Astrocyte (in vitro differentiated cells and primary cell): ENCODE results near the gene SLC9A7. TPM values are rescaled to one million over a fixed set of nuclear protein-coding genes. Genes with fewer than 3 reads are reported as not detected.

ENCODE experiments used
- DNase-seq: peaks from one replicate; pipeline ENCODE4 v3.0.0-alpha.2; 2010; ENCODE audit warnings: low read depth
- FAIRE-seq: peaks from 2 replicates; lab custom pipeline; 2011; peaks lifted over from hg19 to GRCh38; lab: Jason Lieb, UNC
- H2AFZ ChIP-seq: 2 replicates; pipeline ENCODE4 v1.6.0; 2012; ENCODE audit warnings: low read depth, low read length, inconsistent platforms
- H3K27ac ChIP-seq: 2 replicates; pipeline ENCODE4 v1.5.1; 2011; ENCODE audit warnings: low read depth, low read length, inconsistent platforms
- H3K27me3 ChIP-seq: 2 replicates; pipeline ENCODE4 v1.6.0; 2011; ENCODE audit warnings: low read length, inconsistent platforms; ENCODE audit not compliant: insufficient read depth
- H3K36me3 ChIP-seq: 2 replicates; pipeline ENCODE4 v1.5.1; 2011; ENCODE audit warnings: low read length, inconsistent platforms; ENCODE audit not compliant: insufficient read depth
- H3K4me1 ChIP-seq: 2 replicates; pipeline ENCODE4 v1.5.1; 2011; ENCODE audit warnings: low read length, inconsistent platforms; ENCODE audit not compliant: insufficient read depth
- H3K4me2 ChIP-seq: 2 replicates; pipeline ENCODE4 v1.6.0; 2012; ENCODE audit warnings: low read length, inconsistent platforms
- H3K4me3 ChIP-seq: 2 replicates; pipeline ENCODE4 v1.5.1; 2011; ENCODE audit warnings: low read depth, mild to moderate bottlenecking, low read length, inconsistent platforms; ENCODE audit not compliant: insufficient read depth
- H3K79me2 ChIP-seq: 2 replicates; pipeline ENCODE4 v1.6.0; 2012; ENCODE audit warnings: mild to moderate bottlenecking, low read length, inconsistent platforms; ENCODE audit not compliant: insufficient read depth
- H3K9ac ChIP-seq: 2 replicates; pipeline ENCODE4 v1.6.0; 2012; ENCODE audit warnings: mild to moderate bottlenecking, low read length, inconsistent platforms
- H3K9me3 ChIP-seq: 2 replicates; pipeline ENCODE4 v1.5.1; 2012; ENCODE audit warnings: low read depth, mild to moderate bottlenecking, low read length, inconsistent platforms; ENCODE audit not compliant: insufficient read depth
- H4K20me1 ChIP-seq: 2 replicates; pipeline ENCODE4 v1.6.0; 2012; ENCODE audit warnings: low read length, inconsistent platforms; ENCODE audit not compliant: insufficient read depth
- H3K27ac Mint-ChIP-seq: one replicate; pipeline ENCODE4 v1.8.0; 2021; ENCODE audit warnings: mild to moderate bottlenecking, mixed read lengths; ENCODE audit not compliant: unreplicated experiment
- H3K27me3 Mint-ChIP-seq: one replicate; pipeline ENCODE4 v1.8.0; 2021; ENCODE audit warnings: low read depth, mixed read lengths; ENCODE audit not compliant: unreplicated experiment
- H3K36me3 Mint-ChIP-seq: one replicate; pipeline ENCODE4 v1.8.0; 2021; ENCODE audit warnings: low read depth, mixed read lengths; ENCODE audit not compliant: unreplicated experiment
- H3K4me1 Mint-ChIP-seq: one replicate; pipeline ENCODE4 v1.8.0; 2021; ENCODE audit warnings: low read depth, mixed read lengths; ENCODE audit not compliant: unreplicated experiment
- H3K4me3 Mint-ChIP-seq: one replicate; pipeline ENCODE4 v1.8.0; 2021; ENCODE audit warnings: mild to moderate bottlenecking, moderate library complexity, mixed read lengths; ENCODE audit not compliant: unreplicated experiment
- H3K9me3 Mint-ChIP-seq: one replicate; pipeline ENCODE4 v1.8.0; 2021; ENCODE audit warnings: mild to moderate bottlenecking, mixed read lengths; ENCODE audit not compliant: unreplicated experiment
- EZH2 ChIP-seq: IDR thresholded peaks from 2 replicates; pipeline ENCODE4 v1.6.1; 2012; ENCODE audit warnings: mild to moderate bottlenecking, low read length, inconsistent platforms; ENCODE audit not compliant: insufficient read depth
- total RNA-seq: library from RNA; stranded (reverse); gene quantifications from 2 replicates; pipeline ENCODE4 v1.2.1, GENCODE V29; 2021
- TF ChIP-seq, protein P1 (sequence below): IDR thresholded peaks from 2 replicates; pipeline ENCODE4 v1.5.1; 2011; ENCODE audit warnings: low read depth, mild to moderate bottlenecking, inconsistent platforms, low read length, moderate library complexity; ENCODE audit not compliant: insufficient read depth

SLC9A7 gene
- total RNA-seq, 1 donor from 2014 or later, result 21.0 TPM

DNA sequence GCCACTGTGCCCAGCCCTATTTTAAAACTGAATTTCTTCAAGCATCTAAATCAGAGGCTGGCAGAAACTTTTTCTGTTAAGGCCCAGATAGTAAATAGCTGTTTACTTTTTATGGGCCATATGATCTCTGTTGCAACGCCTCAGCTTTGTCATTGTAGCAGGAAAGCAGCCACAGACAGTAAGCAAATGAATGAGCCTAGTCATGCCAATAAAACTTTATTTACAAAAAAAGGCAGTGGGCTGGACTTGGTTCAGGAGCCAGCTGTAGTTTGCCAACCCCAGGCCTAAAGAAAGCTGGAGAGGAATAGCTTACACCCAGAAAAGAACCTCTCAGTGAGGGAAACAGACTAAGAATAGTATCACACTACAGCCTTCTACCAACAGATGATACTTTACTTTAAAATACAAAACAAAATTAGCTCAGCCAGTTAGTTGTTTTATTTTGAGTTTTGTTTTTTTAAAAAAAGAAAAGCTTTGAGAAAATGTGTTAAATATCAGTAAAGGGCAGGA is 159.8 kb downstream of the SLC9A7 start:
- no peak for TF ChIP-seq EZH2
- TF ChIP-seq, protein P1, sequence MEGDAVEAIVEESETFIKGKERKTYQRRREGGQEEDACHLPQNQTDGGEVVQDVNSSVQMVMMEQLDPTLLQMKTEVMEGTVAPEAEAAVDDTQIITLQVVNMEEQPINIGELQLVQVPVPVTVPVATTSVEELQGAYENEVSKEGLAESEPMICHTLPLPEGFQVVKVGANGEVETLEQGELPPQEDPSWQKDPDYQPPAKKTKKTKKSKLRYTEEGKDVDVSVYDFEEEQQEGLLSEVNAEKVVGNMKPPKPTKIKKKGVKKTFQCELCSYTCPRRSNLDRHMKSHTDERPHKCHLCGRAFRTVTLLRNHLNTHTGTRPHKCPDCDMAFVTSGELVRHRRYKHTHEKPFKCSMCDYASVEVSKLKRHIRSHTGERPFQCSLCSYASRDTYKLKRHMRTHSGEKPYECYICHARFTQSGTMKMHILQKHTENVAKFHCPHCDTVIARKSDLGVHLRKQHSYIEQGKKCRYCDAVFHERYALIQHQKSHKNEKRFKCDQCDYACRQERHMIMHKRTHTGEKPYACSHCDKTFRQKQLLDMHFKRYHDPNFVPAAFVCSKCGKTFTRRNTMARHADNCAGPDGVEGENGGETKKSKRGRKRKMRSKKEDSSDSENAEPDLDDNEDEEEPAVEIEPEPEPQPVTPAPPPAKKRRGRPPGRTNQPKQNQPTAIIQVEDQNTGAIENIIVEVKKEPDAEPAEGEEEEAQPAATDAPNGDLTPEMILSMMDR, result no peak

DNA sequence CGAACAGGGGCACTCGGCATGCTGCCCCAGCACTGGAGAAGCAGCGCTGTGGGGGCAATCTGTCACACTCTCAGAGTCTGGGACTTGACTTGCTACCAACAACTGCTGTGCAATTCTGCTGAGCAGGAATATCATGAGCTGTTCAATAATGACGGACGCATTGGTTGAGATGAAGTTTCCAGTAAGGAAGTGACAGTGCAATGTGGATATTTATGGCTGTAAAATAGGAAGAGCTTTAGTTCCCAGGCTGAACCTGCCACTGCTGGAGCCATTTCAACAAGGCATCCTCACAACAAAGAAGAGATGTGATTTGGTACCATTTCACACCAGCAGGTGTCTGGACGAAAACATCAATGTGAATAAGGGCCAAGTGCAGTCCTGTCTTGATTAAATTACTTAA is 161.1 kb downstream of the SLC9A7 start:
- no peaks in the 10 kb centered on the region for H3K36me3 ChIP-seq
- Mint-ChIP-seq H3K4me3 (no peak overlapping the region), H3K27me3 (no peaks in the 10 kb centered on the region), H3K27ac (no peak overlapping the region), H3K9me3 (no peaks in the 10 kb centered on the region), H3K36me3 (peaks cover 3% of the 10 kb centered on the region), H3K4me1 (no peaks in the 10 kb centered on the region)
- no peak overlapping the region for H3K27ac ChIP-seq
- DNase-seq, result no peak
- no peak overlapping the region for H3K4me2 ChIP-seq
- no peak overlapping the region for H3K4me3 ChIP-seq
- no peaks in the 10 kb centered on the region for H3K4me1 ChIP-seq
- TF ChIP-seq, protein P1, result no peak
- no peak for TF ChIP-seq EZH2
- no peak overlapping the region for H3K9ac ChIP-seq
- no peak overlapping the region for H2AFZ ChIP-seq
- H3K79me2 ChIP-seq, result no peaks in the 10 kb centered on the region
- H4K20me1 ChIP-seq, result no peaks in the 10 kb centered on the region
- H3K27me3 ChIP-seq, result no peaks in the 10 kb centered on the region
- no peak for FAIRE-seq
- H3K9me3 ChIP-seq, result no peaks in the 10 kb centered on the region

More for the DNA sequence above, 159.8 kb downstream of the SLC9A7 start:
- Mint-ChIP-seq H3K27me3 (no peaks in the 10 kb centered on the region), H3K9me3 (no peaks in the 10 kb centered on the region), H3K36me3 (peaks cover 3% of the 10 kb centered on the region), H3K4me3 (no peak overlapping the region), H3K4me1 (no peaks in the 10 kb centered on the region), H3K27ac (no peak overlapping the region)
- Histone ChIP-seq H3K4me1 (no peaks in the 10 kb centered on the region), H4K20me1 (no peaks in the 10 kb centered on the region), H3K27me3 (no peaks in the 10 kb centered on the region), H3K79me2 (no peaks in the 10 kb centered on the region), H3K36me3 (no peaks in the 10 kb centered on the region), H3K27ac (no peak overlapping the region), H3K9me3 (no peaks in the 10 kb centered on the region), H3K9ac (no peak overlapping the region), H3K4me3 (no peak overlapping the region), H3K4me2 (no peak overlapping the region), H2AFZ (no peak overlapping the region)
- DNase-seq, result no peak
- no peak for FAIRE-seq

DNA sequence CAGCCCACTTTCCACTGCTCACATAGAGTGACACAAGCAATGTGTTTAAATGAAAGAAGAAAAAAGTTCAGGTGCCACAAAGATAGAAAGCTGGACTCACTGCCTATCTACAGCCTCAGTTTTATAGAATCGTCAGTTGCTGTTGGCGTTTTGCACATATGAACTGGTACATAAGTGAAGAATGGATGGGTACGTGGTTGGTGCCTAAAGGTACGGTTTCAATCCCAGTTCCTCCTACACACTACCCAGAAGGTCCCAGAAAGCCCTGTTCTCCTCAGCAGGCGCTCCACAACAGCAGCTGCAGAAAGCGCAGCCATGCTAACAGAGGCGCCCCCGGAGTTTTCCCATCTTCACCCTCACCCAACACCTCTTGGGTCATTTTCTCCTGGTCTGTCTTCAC is 161.7 kb downstream of the SLC9A7 start:
- Histone ChIP-seq H3K27me3 (no peaks in the 10 kb centered on the region), H3K4me1 (no peaks in the 10 kb centered on the region), H4K20me1 (no peaks in the 10 kb centered on the region), H3K4me3 (no peak overlapping the region), H2AFZ (no peak overlapping the region), H3K27ac (no peak overlapping the region), H3K4me2 (no peak overlapping the region), H3K36me3 (no peaks in the 10 kb centered on the region), H3K9ac (no peak overlapping the region), H3K9me3 (no peaks in the 10 kb centered on the region), H3K79me2 (no peaks in the 10 kb centered on the region)
- no peak for TF ChIP-seq EZH2
- TF ChIP-seq, protein P1, result no peak
- Mint-ChIP-seq H3K27me3 (no peaks in the 10 kb centered on the region), H3K4me3 (no peak overlapping the region), H3K9me3 (no peaks in the 10 kb centered on the region), H3K36me3 (peaks cover 3% of the 10 kb centered on the region), H3K27ac (no peak overlapping the region), H3K4me1 (no peaks in the 10 kb centered on the region)
- no peak for DNase-seq
- FAIRE-seq, result no peak
